WTC11 (cell line): Measurements from ENCODE around the gene GRM7. TPM values are rescaled to one million over a fixed set of nuclear protein-coding genes. Genes with fewer than 3 reads are reported as not detected.

Experiments used
- ATAC-seq: fragments of 200-7000 bp; cut with Tn5 transposase; 2 replicates; pipeline ENCODE4 v1.10.0; 2021; ENCODE audit warnings: mild to moderate bottlenecking, moderate library complexity
- CTCF ChIA-PET: fragments of 300-600 bp; sonication (Branson Sonifier 250); formaldehyde crosslinking; loops from one replicate; lab custom pipeline; 2021; ENCODE audit warnings: antibody characterized with exemption; lab: Charles Lee
- POLR2A ChIA-PET: fragments of 350-600 bp; sonication (Branson Sonifier 250); formaldehyde crosslinking; loops from one replicate; lab custom pipeline; 2021; ENCODE audit warnings: antibody characterized with exemption; lab: Charles Lee
- DNase-seq: peaks from one replicate; pipeline ENCODE4 v3.0.0; 2021; ENCODE audit warnings: low spot score
- H3K27ac Mint-ChIP-seq: 2 replicates; pipeline ENCODE4 v1.8.0; 2021; ENCODE audit warnings: mixed read lengths
- H3K27me3 Mint-ChIP-seq: 2 replicates; pipeline ENCODE4 v1.8.0; 2021; ENCODE audit warnings: low read depth, mild to moderate bottlenecking, moderate library complexity, mixed read lengths
- H3K36me3 Mint-ChIP-seq: 2 replicates; pipeline ENCODE4 v1.8.0; 2021; ENCODE audit warnings: mixed read lengths
- H3K4me1 Mint-ChIP-seq: 2 replicates; pipeline ENCODE4 v1.8.0; 2022; ENCODE audit warnings: mixed read lengths
- H3K4me3 Mint-ChIP-seq: 2 replicates; pipeline ENCODE4 v1.8.0; 2021; ENCODE audit warnings: mild to moderate bottlenecking, moderate library complexity, mixed read lengths
- H3K9me3 Mint-ChIP-seq: 2 replicates; pipeline ENCODE4 v1.8.0; 2021; ENCODE audit warnings: mixed read lengths
- CDX4 ChIP-seq: fragments of 250-450 bp; sonication (Bioruptor Pico); IDR thresholded peaks from 2 replicates; pipeline ENCODE4 v1.9.0; 2021; ENCODE audit warnings: moderate library complexity, mild to moderate bottlenecking, inconsistent platforms, borderline replicate concordance
- CREB1 ChIP-seq: sonication (generic); formaldehyde crosslinking; IDR thresholded peaks from 2 replicates; pipeline ENCODE4 v1.8.0; 2023; ENCODE audit warnings: mild to moderate bottlenecking, missing genetic modification reagents
- CTCF ChIP-seq: fragments of 200-600 bp; IDR thresholded peaks from 2 replicates; pipeline ENCODE4 v1.8.0; 2022; ENCODE audit warnings: antibody characterized with exemption
- GRHL2 ChIP-seq: fragments of 250-450 bp; sonication (Bioruptor Pico); IDR thresholded peaks from 2 replicates; pipeline ENCODE4 v1.8.0; 2022; ENCODE audit warnings: mild to moderate bottlenecking, moderate library complexity; ENCODE audit not compliant: insufficient replicate concordance, severe bottlenecking
- GTF2I ChIP-seq: fragments of 250-450 bp; sonication (Bioruptor Pico); conservative IDR thresholded peaks from 2 replicates; pipeline ENCODE4 v1.4.0; 2021; ENCODE audit warnings: mild to moderate bottlenecking
- HMGXB4 ChIP-seq: sonication (generic); formaldehyde crosslinking; IDR thresholded peaks from 2 replicates; pipeline ENCODE4 v1.8.1; 2023; ENCODE audit warnings: mild to moderate bottlenecking, moderate library complexity, missing genetic modification reagents
- NFATC4 ChIP-seq: fragments of 250-450 bp; sonication (Bioruptor Pico); IDR thresholded peaks from 2 replicates; pipeline ENCODE4 v1.9.0; 2021; ENCODE audit warnings: mild to moderate bottlenecking
- NR1H2 ChIP-seq: sonication (generic); formaldehyde crosslinking; IDR thresholded peaks from 2 replicates; pipeline ENCODE4 v1.9.0; 2021; ENCODE audit warnings: mild to moderate bottlenecking, moderate library complexity, missing genetic modification reagents
- OVOL2 ChIP-seq: fragments of 250-450 bp; sonication (Bioruptor Pico); IDR thresholded peaks from 2 replicates; pipeline ENCODE4 v1.9.0; 2021; ENCODE audit warnings: mild to moderate bottlenecking, borderline replicate concordance
- PRDM15 ChIP-seq: sonication (generic); formaldehyde crosslinking; IDR thresholded peaks from 2 replicates; pipeline ENCODE4 v1.8.0; 2022; ENCODE audit warnings: missing genetic modification reagents
- PREB ChIP-seq: sonication (generic); formaldehyde crosslinking; IDR thresholded peaks from 2 replicates; pipeline ENCODE4 v1.8.1; 2022; ENCODE audit warnings: mild to moderate bottlenecking, missing genetic modification reagents, moderate library complexity, borderline replicate concordance
- USF1 ChIP-seq: sonication (generic); formaldehyde crosslinking; IDR thresholded peaks from 2 replicates; pipeline ENCODE4 v1.8.0; 2022; ENCODE audit warnings: mild to moderate bottlenecking, missing genetic modification reagents
- ZNF138 ChIP-seq: sonication (generic); formaldehyde crosslinking; conservative IDR thresholded peaks from 2 replicates; pipeline ENCODE4 v1.8.1; 2022; ENCODE audit warnings: mild to moderate bottlenecking, moderate library complexity, missing genetic modification reagents
- ZNF263 ChIP-seq: sonication (generic); formaldehyde crosslinking; IDR thresholded peaks from 2 replicates; pipeline ENCODE4 v1.8.1; 2022; ENCODE audit warnings: low read depth, mild to moderate bottlenecking, moderate library complexity, missing genetic modification reagents
- ZSCAN18 ChIP-seq: fragments of 250-450 bp; sonication (Bioruptor Pico); IDR thresholded peaks from 2 replicates; pipeline ENCODE4 v2.1.2; 2022; ENCODE audit warnings: mild to moderate bottlenecking, moderate library complexity
- total RNA-seq: library from RNA; stranded (reverse); gene quantifications from 3 replicates; pipeline ENCODE4 v1.2.3, GENCODE V29; 2021
- TF ChIP-seq, protein P1 (sequence below): sonication (generic); formaldehyde crosslinking; IDR thresholded peaks from 2 replicates; pipeline ENCODE4 v1.8.0; 2023; ENCODE audit warnings: missing genetic modification reagents, mild to moderate bottlenecking, borderline replicate concordance

GRM7 gene
- total RNA-seq, 1 experiment from 2014 or later, result 0.42 TPM

- DNase-seq, result peak; percentile 23
- H3K27ac Mint-ChIP-seq, result no peak overlapping the region
- TF ChIP-seq CTCF (peak; percentile 59), CDX4 (CRISPR knock-in tag) (no peak), ZNF263 (CRISPR knock-in tag) (no peak), PREB (no peak), CREB1 (no peak), PRDM15 (CRISPR knock-in tag) (no peak), GTF2I (CRISPR knock-in tag) (no peak)
- TF ChIP-seq, protein P1, sequence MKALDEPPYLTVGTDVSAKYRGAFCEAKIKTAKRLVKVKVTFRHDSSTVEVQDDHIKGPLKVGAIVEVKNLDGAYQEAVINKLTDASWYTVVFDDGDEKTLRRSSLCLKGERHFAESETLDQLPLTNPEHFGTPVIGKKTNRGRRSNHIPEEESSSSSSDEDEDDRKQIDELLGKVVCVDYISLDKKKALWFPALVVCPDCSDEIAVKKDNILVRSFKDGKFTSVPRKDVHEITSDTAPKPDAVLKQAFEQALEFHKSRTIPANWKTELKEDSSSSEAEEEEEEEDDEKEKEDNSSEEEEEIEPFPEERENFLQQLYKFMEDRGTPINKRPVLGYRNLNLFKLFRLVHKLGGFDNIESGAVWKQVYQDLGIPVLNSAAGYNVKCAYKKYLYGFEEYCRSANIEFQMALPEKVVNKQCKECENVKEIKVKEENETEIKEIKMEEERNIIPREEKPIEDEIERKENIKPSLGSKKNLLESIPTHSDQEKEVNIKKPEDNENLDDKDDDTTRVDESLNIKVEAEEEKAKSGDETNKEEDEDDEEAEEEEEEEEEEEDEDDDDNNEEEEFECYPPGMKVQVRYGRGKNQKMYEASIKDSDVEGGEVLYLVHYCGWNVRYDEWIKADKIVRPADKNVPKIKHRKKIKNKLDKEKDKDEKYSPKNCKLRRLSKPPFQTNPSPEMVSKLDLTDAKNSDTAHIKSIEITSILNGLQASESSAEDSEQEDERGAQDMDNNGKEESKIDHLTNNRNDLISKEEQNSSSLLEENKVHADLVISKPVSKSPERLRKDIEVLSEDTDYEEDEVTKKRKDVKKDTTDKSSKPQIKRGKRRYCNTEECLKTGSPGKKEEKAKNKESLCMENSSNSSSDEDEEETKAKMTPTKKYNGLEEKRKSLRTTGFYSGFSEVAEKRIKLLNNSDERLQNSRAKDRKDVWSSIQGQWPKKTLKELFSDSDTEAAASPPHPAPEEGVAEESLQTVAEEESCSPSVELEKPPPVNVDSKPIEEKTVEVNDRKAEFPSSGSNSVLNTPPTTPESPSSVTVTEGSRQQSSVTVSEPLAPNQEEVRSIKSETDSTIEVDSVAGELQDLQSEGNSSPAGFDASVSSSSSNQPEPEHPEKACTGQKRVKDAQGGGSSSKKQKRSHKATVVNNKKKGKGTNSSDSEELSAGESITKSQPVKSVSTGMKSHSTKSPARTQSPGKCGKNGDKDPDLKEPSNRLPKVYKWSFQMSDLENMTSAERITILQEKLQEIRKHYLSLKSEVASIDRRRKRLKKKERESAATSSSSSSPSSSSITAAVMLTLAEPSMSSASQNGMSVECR (CRISPR knock-in tag), result no peak
- no peaks in the 10 kb centered on the region for H3K4me1 Mint-ChIP-seq
- POLR2A ChIA-PET, result no interaction called here
- H3K36me3 Mint-ChIP-seq, result peaks cover 7% of the 10 kb centered on the region
- peaks cover 33% of the 10 kb centered on the region for H3K9me3 Mint-ChIP-seq
- CTCF ChIA-PET, result interaction anchor here (0.6 to 1.7 kb wide), 9 partner anchors 8 to 224 kb away, joined by 3 to 4 read pairs (median 3); no protein-coding TSS in a partner anchor
- no peaks in the 10 kb centered on the region for H3K27me3 Mint-ChIP-seq
- H3K4me3 Mint-ChIP-seq, result no peak overlapping the region
- ATAC-seq, result peak; percentile 93
Measured at GRCh38 chr3:7144697-7145308, 283.9 kb downstream of the GRM7 start.

GRCh38 chr3:7146529-7146928, 285.6 kb downstream of the GRM7 start:
- no peak for ATAC-seq
- TF ChIP-seq ZNF138 (no peak), OVOL2 (CRISPR knock-in tag) (no peak), USF1 (CRISPR knock-in tag) (no peak), ZSCAN18 (no peak), NR1H2 (no peak), NFATC4 (CRISPR knock-in tag) (no peak), GRHL2 (CRISPR knock-in tag) (no peak), GTF2I (CRISPR knock-in tag) (no peak), HMGXB4 (no peak)

More at GRCh38 chr3:7146529-7146928, 285.6 kb downstream of the GRM7 start:
- CTCF ChIA-PET, result no interaction called here
- Mint-ChIP-seq H3K27ac (no peak overlapping the region), H3K9me3 (peaks cover 30% of the 10 kb centered on the region), H3K36me3 (peaks cover 4% of the 10 kb centered on the region), H3K4me3 (no peak overlapping the region), H3K27me3 (no peaks in the 10 kb centered on the region), H3K4me1 (no peaks in the 10 kb centered on the region)
- DNase-seq, result no peak
- POLR2A ChIA-PET, result interaction anchor here (0.6 kb wide), 1 partner anchor 1044 kb away, joined by 8 read pairs; no protein-coding TSS in a partner anchor
